Measurements from ENCODE around the gene TYROBP.
"Not testable (repeated sequence)": the region's sequence is repeated elsewhere in the genome, so short reads cannot be mapped to it uniquely, and the experiment has no call there.

GRCh38 chr19:35910355-35910754, 2.3 kb upstream of the TYROBP start:
- TF ChIP-seq CTCF (IDR thresholded peaks at IDR 0.05; ENCODE audit: low read depth, low read length); POLR2A (IDR thresholded peaks at IDR 0.05; ENCODE audit: extremely low read depth, insufficient read length): not testable (repeated sequence)
